Omental fat pad (tissue), 4 donors: ENCODE measurements around the gene AZGP1. TPM values are rescaled to one million over a fixed set of nuclear protein-coding genes. Genes with fewer than 3 reads are reported as not detected.
"Not testable (repeated sequence)": the region's sequence is repeated elsewhere in the genome, so short reads cannot be mapped to it uniquely, and the experiment has no call there.

Experiments
- ATAC-seq: fragments of 150-250 bp; one replicate; pipeline ENCODE4 v1.9.1; 2016; ENCODE audit warnings: mild to moderate bottlenecking, moderate library complexity; ENCODE audit not compliant: low FRiP score
- DNase-seq: peaks from one replicate; pipeline ENCODE4 v3.0.0-alpha.2; 2019; ENCODE audit warnings: low spot score
- total RNA-seq, 4 donors: library from RNA; depleted of rRNA; stranded (reverse); fragments of >200 nt; gene quantifications; one replicate each; pipeline ENCODE4 v1.1.0, GENCODE V29; 2016
- TF ChIP-seq, protein P1 (sequence below), 3 donors: fragments of 450-650 bp; IDR thresholded peaks; one replicate each; pipeline ENCODE4 v1.5.1; 2016 to 2017; ENCODE audit warnings: antibody characterized with exemption in 3 of 3, mild to moderate bottlenecking in 3 of 3, moderate library complexity in 2 of 3

The AZGP1 gene
- total RNA-seq, 4 donors from 2014 or later, result 70.9 to 155 (median 92.1) TPM

DNA sequence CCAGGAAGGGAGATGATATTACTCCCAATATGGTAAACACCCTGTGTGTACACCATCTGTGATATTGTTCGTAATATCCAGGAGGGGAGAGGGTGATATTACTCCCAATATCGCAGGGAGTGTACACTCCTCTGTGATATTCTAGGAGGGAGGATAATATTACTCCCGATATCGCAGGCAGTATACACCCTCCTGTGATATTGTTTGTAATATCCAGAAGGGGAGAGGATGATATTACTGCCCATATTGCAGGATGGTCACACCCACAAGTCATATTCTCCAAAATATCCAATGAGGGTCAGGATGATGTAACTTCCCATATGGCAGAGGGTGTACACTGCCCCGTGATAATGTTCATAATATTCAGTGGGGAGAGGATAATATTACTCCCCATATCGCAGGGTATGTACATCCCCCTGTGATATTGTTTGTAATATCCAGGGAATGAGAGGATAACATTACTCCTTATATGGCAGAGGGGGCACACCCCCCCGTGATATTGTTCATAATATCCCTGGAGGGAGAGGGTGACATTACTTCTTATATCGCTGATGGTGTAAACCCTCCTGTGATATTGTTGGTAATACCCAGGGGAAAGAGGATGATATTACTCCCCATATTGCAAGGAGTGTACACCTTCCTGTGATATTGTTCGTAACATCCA is 17.1 kb downstream of the AZGP1 start:
- DNase-seq (no peak), ATAC-seq (no peak)
- TF ChIP-seq, protein P1, sequence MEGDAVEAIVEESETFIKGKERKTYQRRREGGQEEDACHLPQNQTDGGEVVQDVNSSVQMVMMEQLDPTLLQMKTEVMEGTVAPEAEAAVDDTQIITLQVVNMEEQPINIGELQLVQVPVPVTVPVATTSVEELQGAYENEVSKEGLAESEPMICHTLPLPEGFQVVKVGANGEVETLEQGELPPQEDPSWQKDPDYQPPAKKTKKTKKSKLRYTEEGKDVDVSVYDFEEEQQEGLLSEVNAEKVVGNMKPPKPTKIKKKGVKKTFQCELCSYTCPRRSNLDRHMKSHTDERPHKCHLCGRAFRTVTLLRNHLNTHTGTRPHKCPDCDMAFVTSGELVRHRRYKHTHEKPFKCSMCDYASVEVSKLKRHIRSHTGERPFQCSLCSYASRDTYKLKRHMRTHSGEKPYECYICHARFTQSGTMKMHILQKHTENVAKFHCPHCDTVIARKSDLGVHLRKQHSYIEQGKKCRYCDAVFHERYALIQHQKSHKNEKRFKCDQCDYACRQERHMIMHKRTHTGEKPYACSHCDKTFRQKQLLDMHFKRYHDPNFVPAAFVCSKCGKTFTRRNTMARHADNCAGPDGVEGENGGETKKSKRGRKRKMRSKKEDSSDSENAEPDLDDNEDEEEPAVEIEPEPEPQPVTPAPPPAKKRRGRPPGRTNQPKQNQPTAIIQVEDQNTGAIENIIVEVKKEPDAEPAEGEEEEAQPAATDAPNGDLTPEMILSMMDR (IDR thresholded peaks at IDR 0.05), result no peak

DNA sequence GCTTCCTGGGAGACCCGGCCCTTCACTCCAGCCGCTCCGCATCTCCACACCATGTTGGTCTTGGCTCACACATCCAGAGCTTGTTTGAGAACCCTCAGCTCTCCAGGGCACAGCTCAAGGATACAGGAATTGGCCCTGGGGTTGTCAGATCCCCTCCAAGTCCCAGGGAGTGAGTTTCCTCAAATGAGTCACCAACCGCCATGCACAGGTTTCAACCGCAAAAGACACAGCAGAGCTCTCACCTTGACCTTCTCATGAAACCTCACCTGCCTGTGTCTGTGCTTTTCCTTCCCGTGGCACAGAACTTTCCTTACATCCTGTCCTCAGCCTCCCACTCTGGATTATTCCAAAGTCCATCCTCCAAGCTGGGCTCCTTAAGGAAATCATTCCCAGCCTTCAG is 20.6 kb downstream of the AZGP1 start:
- no peak for ATAC-seq
- DNase-seq, result no peak
- TF ChIP-seq, protein P1 (IDR thresholded peaks at IDR 0.05), result no peak

DNA sequence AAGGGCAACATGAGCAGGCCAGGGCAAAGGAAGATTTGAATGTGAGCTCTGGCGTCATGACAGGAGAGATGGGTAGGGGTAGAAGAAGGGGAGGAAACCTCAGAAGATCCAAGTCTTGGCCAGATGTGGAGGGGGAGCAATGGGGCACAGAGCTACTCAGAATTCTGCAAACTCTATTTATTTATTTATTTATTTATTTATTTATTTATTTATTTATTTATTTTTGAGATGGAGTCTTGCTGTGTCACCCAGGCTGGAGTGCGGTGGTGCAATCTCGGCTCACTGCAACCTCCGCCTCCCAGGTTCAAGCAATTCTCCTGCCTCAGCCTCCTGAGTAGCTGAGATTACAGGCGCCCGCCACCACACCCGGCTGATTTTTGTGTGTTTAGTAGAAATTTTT is 21.2 kb downstream of the AZGP1 start:
- ATAC-seq, DNase-seq: not testable (repeated sequence)

DNA sequence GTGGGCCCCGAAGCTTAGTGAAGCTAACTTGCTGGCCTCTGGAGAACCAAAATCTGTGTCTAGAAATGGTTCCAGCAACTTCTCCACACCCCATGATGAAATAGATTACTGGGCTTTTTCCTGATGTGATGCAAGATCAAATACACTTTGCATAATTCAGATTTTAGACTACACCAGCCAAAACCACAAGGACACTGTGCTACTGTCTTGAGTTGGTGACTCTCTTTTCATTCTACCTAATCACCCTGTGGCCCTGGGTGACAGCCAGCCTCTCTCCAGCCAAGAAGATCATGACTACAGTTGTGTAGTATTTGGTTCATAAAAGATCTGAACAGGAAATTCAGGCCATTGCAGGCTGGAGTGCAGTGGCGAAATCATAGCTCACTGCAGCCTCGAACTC is 22.2 kb downstream of the AZGP1 start:
- TF ChIP-seq, protein P1 (IDR thresholded peaks at IDR 0.05), result no peak
- no peak for ATAC-seq
- DNase-seq, result no peak

DNA sequence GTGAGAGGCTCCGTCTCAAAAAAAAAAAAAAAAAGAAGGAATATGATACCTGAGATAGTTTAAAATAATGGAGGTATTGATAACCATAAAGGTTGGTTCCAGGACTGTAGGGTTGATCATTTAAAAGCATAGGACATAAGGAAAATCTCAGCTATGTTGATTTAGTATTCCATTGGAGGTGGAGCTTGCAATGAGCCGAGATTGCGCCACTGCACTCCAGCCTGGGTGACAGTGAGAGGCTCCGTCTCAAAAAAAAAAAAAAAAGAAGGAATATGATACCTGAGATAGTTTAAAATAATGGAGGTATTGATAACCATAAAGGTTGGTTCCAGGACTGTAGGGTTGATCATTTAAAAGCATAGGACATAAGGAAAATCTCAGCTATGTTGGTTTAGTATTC is 23.2 kb downstream of the AZGP1 start:
- DNase-seq, ATAC-seq: not testable (repeated sequence)

DNA sequence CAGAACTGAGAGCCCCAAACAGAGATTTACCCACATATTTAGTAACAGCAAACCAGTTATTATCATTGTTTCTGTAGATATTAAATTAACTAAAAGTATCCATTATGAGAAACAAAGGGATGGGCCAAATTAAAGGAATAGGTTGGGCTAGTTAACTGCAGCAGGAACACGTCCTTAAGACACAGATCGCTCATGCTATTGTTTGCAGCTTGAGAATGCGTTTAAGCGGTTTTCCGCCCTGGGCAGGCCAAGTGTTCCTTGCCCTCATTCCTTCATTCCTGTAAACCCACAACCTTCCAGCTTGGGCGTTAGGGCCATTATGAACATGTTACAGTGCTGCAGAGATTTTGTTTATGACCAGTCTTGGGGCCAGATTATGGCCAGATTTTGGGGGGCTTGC is 25.0 kb downstream of the AZGP1 start:
- not testable (repeated sequence) for ATAC-seq, DNase-seq

DNA sequence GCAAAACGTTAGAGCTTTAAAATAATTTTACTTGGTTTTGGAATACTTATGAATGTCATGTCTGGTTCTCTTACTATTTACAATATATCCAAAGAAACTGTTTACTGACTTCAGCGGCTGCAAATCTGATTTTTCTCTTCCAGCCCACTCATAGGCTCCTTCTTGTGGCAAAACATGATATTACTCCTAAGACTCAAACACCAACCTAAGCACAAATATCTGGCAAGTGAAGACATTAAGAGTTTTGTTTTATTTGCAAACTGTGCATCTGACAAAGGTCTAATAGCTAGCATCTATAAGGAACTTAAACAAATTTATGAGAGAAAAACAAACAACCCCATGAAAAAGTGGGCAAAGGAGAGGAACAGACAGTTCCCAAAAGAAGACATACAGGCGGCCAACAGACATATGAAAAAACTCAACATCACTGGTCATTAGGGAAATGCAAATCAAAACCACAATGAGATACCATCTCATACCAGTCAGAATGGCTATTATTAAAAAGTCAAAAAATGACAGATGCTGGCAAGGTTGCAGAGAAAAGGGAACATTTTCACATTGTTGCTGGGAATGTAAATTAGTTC is 26.1 kb downstream of the AZGP1 start:
- TF ChIP-seq, protein P1 (IDR thresholded peaks at IDR 0.05), result no peak
- ATAC-seq, result no peak
- DNase-seq, result no peak

DNA sequence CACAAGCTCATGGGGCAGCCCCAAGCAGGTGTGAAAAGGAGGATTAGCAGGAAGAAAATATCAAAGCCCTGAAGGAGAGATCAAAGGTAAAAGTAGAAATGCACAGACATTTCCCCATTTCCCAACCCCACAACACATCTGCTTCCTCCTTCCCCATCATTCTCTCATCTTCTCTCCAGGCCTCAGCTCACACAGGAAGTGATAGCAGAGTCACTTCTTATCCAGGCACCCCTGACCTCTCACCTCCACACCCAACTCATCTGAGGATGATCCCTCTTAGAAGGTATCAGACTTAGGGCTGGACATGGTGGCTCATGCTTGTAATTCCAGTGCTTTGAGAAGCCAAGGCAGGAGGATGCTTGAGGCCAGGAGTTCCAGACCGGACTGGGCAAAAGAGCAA is 28.2 kb downstream of the AZGP1 start:
- ATAC-seq, result no peak
- TF ChIP-seq, protein P1 (IDR thresholded peaks at IDR 0.05), result no peak
- DNase-seq, result no peak
